ENCODE results near the gene LPCAT3.
A peak's percentile ranks its signal among the peaks of the same experiment; 100 is the strongest.

The LPCAT3 gene

GRCh38 chr12:6941267-6941666, 77.0 kb downstream of the LPCAT3 start:
- no peak for DNase-seq (ENCODE audit: low read depth in 4 of 4, low spot score in 1 of 4)

GRCh38 chr12:6939191-6939540, 79.1 kb downstream of the LPCAT3 start:
- no peak for DNase-seq (ENCODE audit: low read depth in 4 of 4, low spot score in 1 of 4)

GRCh38 chr12:6938353-6939190, 79.7 kb downstream of the LPCAT3 start:
- no peak for DNase-seq (ENCODE audit: low read depth in 4 of 4, low spot score in 1 of 4)

GRCh38 chr12:6937481-6938352, 80.6 kb downstream of the LPCAT3 start:
- peak in 3 of 4 experiments; percentile 83 to 90 (median 87) for DNase-seq (ENCODE audit: low read depth in 4 of 4, low spot score in 1 of 4)

- DNase-seq (ENCODE audit: low read depth in 4 of 4, low spot score in 1 of 4), result peak in 2 of 4 experiments; percentile 50 to 58
Measured at GRCh38 chr12:6936636-6937480, 81.4 kb downstream of the LPCAT3 start.

- DNase-seq (ENCODE audit: low read depth in 4 of 4, low spot score in 1 of 4), result no peak
Measured at GRCh38 chr12:6936194-6936635, 82.1 kb downstream of the LPCAT3 start.

- no peak for DNase-seq (ENCODE audit: low read depth in 4 of 4, low spot score in 1 of 4)
Measured at GRCh38 chr12:6935371-6936193, 82.7 kb downstream of the LPCAT3 start.

GRCh38 chr12:6934110-6934509, 84.2 kb downstream of the LPCAT3 start:
- DNase-seq (ENCODE audit: low read depth in 4 of 4, low spot score in 1 of 4), result no peak

GRCh38 chr12:6932766-6933165, 85.5 kb downstream of the LPCAT3 start:
- no peak for DNase-seq (ENCODE audit: low read depth in 4 of 4, low spot score in 1 of 4)

- DNase-seq (ENCODE audit: low read depth in 4 of 4, low spot score in 1 of 4), result no peak
Measured at GRCh38 chr12:6929466-6930452, 88.5 kb downstream of the LPCAT3 start.

- no peak for DNase-seq (ENCODE audit: low read depth in 4 of 4, low spot score in 1 of 4)
Measured at GRCh38 chr12:6928703-6929407, 89.4 kb downstream of the LPCAT3 start.

GRCh38 chr12:6928022-6928702, 90.1 kb downstream of the LPCAT3 start:
- DNase-seq (ENCODE audit: low read depth in 4 of 4, low spot score in 1 of 4), result no peak

GRCh38 chr12:6927379-6928021, 90.8 kb downstream of the LPCAT3 start, which contains the start of gene ATN1:
TSS of gene ATN1 (plus strand) at chr12:6927959. CDS start at chr12:6934002, 6,043 bp downstream.
- DNase-seq (ENCODE audit: low read depth in 4 of 4, low spot score in 1 of 4), result no peak

All from stimulated activated CD4-positive, alpha-beta T cell treated with anti-CD3 and anti-CD28 coated beads, Interleukin-1b, Interleukin-23, amount 100 ng/mL, for 24 hours (primary cell).